Measurements from ENCODE around the gene SDCBP2. TPM values are rescaled to one million over a fixed set of nuclear protein-coding genes. Genes with fewer than 3 reads are reported as not detected.

Gene SDCBP2
- polyA plus RNA-seq, 3 donors = 2.2 to 2.4 (median 2.2) TPM

GRCh38 chr20:1298888-1299511 lies 29.9 kb downstream of the SDCBP2 start:
- no peak for DNase-seq (ENCODE audit: low read depth in 3 of 3, low spot score in 2 of 3)

- no peak for DNase-seq (ENCODE audit: low read depth in 3 of 3, low spot score in 2 of 3)
Measured at GRCh38 chr20:1298166-1298565, 30.8 kb downstream of the SDCBP2 start.

GRCh38 chr20:1297486-1297885 lies 31.5 kb downstream of the SDCBP2 start:
- no peak for DNase-seq (ENCODE audit: low read depth in 3 of 3, low spot score in 2 of 3)

- no peak for DNase-seq (ENCODE audit: low read depth in 3 of 3, low spot score in 2 of 3)
Measured at GRCh38 chr20:1296922-1297321, 32.0 kb downstream of the SDCBP2 start.

GRCh38 chr20:1296117-1296610 lies 32.8 kb downstream of the SDCBP2 start:
- DNase-seq (ENCODE audit: low read depth in 3 of 3, low spot score in 2 of 3) = no peak

- no peak for DNase-seq (ENCODE audit: low read depth in 3 of 3, low spot score in 2 of 3)
Measured at GRCh38 chr20:1295276-1295930, 33.5 kb downstream of the SDCBP2 start.

- no peak for DNase-seq (ENCODE audit: low read depth in 3 of 3, low spot score in 2 of 3)
Measured at GRCh38 chr20:1294497-1294896, 34.4 kb downstream of the SDCBP2 start.

GRCh38 chr20:1293641-1294379 lies 35.1 kb downstream of the SDCBP2 start:
- DNase-seq (ENCODE audit: low read depth in 3 of 3, low spot score in 2 of 3) = no peak

GRCh38 chr20:1292620-1293019 lies 36.3 kb downstream of the SDCBP2 start:
- DNase-seq (ENCODE audit: low read depth in 3 of 3, low spot score in 2 of 3) = no peak

- DNase-seq (ENCODE audit: low read depth in 3 of 3, low spot score in 2 of 3) = no peak
Measured at GRCh38 chr20:1291191-1291741, 37.7 kb downstream of the SDCBP2 start.

- no peak for DNase-seq (ENCODE audit: low read depth in 3 of 3, low spot score in 2 of 3)
Measured at GRCh38 chr20:1287787-1288569, 41.0 kb downstream of the SDCBP2 start.

GRCh38 chr20:1287306-1287705 lies 41.6 kb downstream of the SDCBP2 start:
- DNase-seq (ENCODE audit: low read depth in 3 of 3, low spot score in 2 of 3) = no peak

- no peak for DNase-seq (ENCODE audit: low read depth in 3 of 3, low spot score in 2 of 3)
Measured at GRCh38 chr20:1286267-1287024, 42.5 kb downstream of the SDCBP2 start.

- DNase-seq (ENCODE audit: low read depth in 3 of 3, low spot score in 2 of 3) = no peak
Measured at GRCh38 chr20:1283522-1284510, 45.1 kb downstream of the SDCBP2 start.

GRCh38 chr20:1282966-1283365 lies 46.0 kb downstream of the SDCBP2 start:
- no peak for DNase-seq (ENCODE audit: low read depth in 3 of 3, low spot score in 2 of 3)

GRCh38 chr20:1281279-1282057 lies 47.5 kb downstream of the SDCBP2 start:
- no peak for DNase-seq (ENCODE audit: low read depth in 3 of 3, low spot score in 2 of 3)

- DNase-seq (ENCODE audit: low read depth in 3 of 3, low spot score in 2 of 3) = no peak
Measured at GRCh38 chr20:1280195-1281102, 48.5 kb downstream of the SDCBP2 start.
